ACC112 (cell line): Measurements from ENCODE around the gene SERPINB10.

ENCODE experiments used
- H2AFZ ChIP-seq: fragments of 200-600 bp; sonication (generic); one replicate; pipeline ENCODE4 v1.6.0; 2017; ENCODE audit warnings: antibody characterized with exemption, low read length; ENCODE audit not compliant: unreplicated experiment
- H3K27ac ChIP-seq: fragments of 200-600 bp; sonication (generic); 2 replicates; pipeline ENCODE4 v1.5.1; 2014; ENCODE audit warnings: low read depth, mild to moderate bottlenecking, antibody characterized with exemption, low read length, moderate library complexity
- H3K27me3 ChIP-seq: fragments of 200-600 bp; sonication (generic); 2 replicates; pipeline ENCODE4 v1.6.1; 2014; ENCODE audit warnings: mild to moderate bottlenecking, antibody characterized with exemption, low read length, moderate library complexity, mixed read lengths; ENCODE audit not compliant: insufficient read depth
- H3K36me3 ChIP-seq: fragments of 200-600 bp; sonication (generic); 2 replicates; pipeline ENCODE4 v1.6.1; 2016; ENCODE audit warnings: mild to moderate bottlenecking, antibody characterized with exemption, low read length, moderate library complexity, mixed read lengths; ENCODE audit not compliant: insufficient read depth
- H3K4me1 ChIP-seq: fragments of 200-600 bp; sonication (generic); one replicate; pipeline ENCODE4 v1.6.1; 2016; ENCODE audit warnings: low read length, mixed read lengths; ENCODE audit not compliant: insufficient read depth, unreplicated experiment, control insufficient read depth
- H3K4me3 ChIP-seq: fragments of 200-600 bp; sonication (generic); 2 replicates; pipeline ENCODE4 v1.5.1; 2014; ENCODE audit warnings: mild to moderate bottlenecking, low read depth, low read length
- H3K79me2 ChIP-seq: fragments of 200-600 bp; sonication (generic); one replicate; pipeline ENCODE4 v1.6.0; 2016; ENCODE audit warnings: low read length; ENCODE audit not compliant: control insufficient read depth, unreplicated experiment, insufficient read depth

Gene SERPINB10, protein sequence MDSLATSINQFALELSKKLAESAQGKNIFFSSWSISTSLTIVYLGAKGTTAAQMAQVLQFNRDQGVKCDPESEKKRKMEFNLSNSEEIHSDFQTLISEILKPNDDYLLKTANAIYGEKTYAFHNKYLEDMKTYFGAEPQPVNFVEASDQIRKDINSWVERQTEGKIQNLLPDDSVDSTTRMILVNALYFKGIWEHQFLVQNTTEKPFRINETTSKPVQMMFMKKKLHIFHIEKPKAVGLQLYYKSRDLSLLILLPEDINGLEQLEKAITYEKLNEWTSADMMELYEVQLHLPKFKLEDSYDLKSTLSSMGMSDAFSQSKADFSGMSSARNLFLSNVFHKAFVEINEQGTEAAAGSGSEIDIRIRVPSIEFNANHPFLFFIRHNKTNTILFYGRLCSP

DNA sequence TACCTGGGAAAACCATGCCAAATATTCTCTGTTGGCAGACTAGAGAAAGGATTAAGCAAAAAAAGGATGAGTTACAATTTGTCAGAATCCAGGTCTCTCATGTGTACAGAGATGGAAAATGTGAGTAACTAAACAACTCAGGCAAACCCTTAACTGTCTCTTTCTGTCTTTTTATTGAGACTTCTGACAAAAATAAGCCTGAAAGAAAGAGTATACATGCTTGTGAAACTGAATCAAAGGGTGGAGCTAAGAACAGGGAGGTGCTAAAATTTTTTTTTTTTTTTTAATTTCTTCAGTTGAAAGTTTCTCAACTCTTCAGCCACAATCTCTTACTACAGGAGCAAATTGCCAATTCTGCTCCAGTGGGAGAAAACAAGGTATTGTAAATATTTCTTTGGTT is at the start of gene SERPINB10:
Gene SERPINB10, plus strand, starts transcription at position 295 of the 400 bp plus-strand sequence. CDS start 7,553 bp downstream, outside the sequence.
- H3K36me3 ChIP-seq: no peaks in the 10 kb centered on the region
- no peak within 1 kb of the TSS for H3K4me3 ChIP-seq
- no peak within 1 kb of the TSS for H3K27ac ChIP-seq
- peaks cover 23% of the 10 kb centered on the region for H3K27me3 ChIP-seq
- no peaks in the 10 kb centered on the region for H3K4me1 ChIP-seq
- no peaks in the 10 kb centered on the region for H3K79me2 ChIP-seq
- no peak within 1 kb of the TSS for H2AFZ ChIP-seq

GRCh38 chr18:63858456-63858855 is 49.3 kb upstream of the SERPINB10 start:
- 0 out of 2 replicates have a peak, but pooled peaks cover 5% of the 10 kb centered on the region for H3K27me3 ChIP-seq
- no peak overlapping the region for H2AFZ ChIP-seq
- H3K4me1 ChIP-seq: no peaks in the 10 kb centered on the region
- no peaks in the 10 kb centered on the region for H3K36me3 ChIP-seq
- no peaks in the 10 kb centered on the region for H3K79me2 ChIP-seq
- H3K27ac ChIP-seq: no peak overlapping the region
- H3K4me3 ChIP-seq: no peak overlapping the region

DNA sequence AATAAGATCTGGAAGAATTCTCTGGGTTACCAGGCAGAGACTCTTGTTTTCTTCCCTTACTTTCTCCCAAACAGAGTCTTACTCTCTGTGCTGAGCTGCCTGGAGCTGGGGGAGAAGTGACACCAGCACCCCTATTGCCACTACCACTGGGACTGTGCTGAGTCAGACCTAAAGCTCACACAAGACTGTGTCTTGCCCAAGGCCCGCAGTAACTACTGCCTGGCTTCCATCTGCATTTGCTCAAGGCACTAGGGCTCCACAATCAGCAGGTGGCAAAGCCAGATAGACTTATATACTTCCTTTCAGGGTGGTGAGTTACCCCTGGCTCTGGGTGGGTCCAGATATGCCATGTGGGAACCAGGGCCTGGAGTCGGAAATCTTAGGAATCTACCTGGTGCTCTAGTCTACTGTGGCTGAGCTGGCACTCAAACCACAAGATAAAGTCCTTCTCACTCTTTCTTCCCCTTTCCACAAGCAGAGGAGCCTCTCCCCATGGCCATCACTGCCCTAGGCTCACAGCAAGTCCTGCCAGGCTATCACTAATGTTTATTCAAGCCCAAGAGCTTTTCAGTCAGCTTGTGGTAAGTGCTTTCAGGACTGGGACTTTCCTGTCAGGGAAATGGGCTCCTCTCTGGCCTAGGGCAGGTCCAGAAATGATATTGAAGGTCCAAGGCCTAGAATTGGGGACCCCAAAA is 47.8 kb upstream of the SERPINB10 start:
- Histone ChIP-seq H2AFZ (no peak overlapping the region), H3K36me3 (no peaks in the 10 kb centered on the region), H3K27ac (no peak overlapping the region), H3K27me3 (0 out of 2 replicates have a peak, but pooled peaks cover 5% of the 10 kb centered on the region), H3K4me1 (no peaks in the 10 kb centered on the region), H3K79me2 (no peaks in the 10 kb centered on the region), H3K4me3 (no peak overlapping the region)

DNA sequence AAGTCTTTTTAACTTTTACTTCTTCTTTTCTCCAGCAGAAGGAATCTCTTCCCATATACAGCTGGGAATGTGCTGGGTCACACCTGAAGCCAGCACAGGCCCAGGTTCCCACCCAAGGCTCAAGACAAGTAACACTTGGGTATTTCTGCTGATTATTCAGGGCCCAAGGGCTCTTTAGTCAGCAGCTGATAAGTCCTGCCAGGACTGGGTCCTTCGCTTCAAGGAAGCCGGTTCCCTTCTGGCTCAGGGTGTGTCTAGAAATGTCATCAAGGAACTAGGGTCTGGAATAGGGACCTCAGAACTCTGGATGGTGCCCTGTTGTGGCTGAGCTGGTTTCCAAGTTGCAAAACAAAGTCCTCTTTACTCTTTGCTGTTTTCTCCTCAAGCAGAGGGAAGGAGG is 47.2 kb upstream of the SERPINB10 start:
- H3K27me3 ChIP-seq: 0 out of 2 replicates have a peak, but pooled peaks cover 5% of the 10 kb centered on the region
- H3K4me3 ChIP-seq: no peak overlapping the region
- no peak overlapping the region for H3K27ac ChIP-seq
- no peaks in the 10 kb centered on the region for H3K4me1 ChIP-seq
- H3K79me2 ChIP-seq: no peaks in the 10 kb centered on the region
- H3K36me3 ChIP-seq: no peaks in the 10 kb centered on the region
- H2AFZ ChIP-seq: no peak overlapping the region

GRCh38 chr18:63867368-63868125 is 40.2 kb upstream of the SERPINB10 start:
- Histone ChIP-seq H3K79me2 (no peaks in the 10 kb centered on the region), H3K27me3 (0 out of 2 replicates have a peak, but pooled peaks cover under 1% of the 10 kb centered on the region), H3K27ac (no peak overlapping the region), H3K4me1 (peaks cover 2% of the 10 kb centered on the region), H2AFZ (no peak overlapping the region), H3K4me3 (no peak overlapping the region), H3K36me3 (no peaks in the 10 kb centered on the region)

GRCh38 chr18:63868546-63868945 is 39.2 kb upstream of the SERPINB10 start:
- H2AFZ ChIP-seq: no peak overlapping the region
- H3K4me1 ChIP-seq: peaks cover 2% of the 10 kb centered on the region
- no peaks in the 10 kb centered on the region for H3K27me3 ChIP-seq
- H3K4me3 ChIP-seq: no peak overlapping the region
- H3K79me2 ChIP-seq: no peaks in the 10 kb centered on the region
- H3K27ac ChIP-seq: no peak overlapping the region
- no peaks in the 10 kb centered on the region for H3K36me3 ChIP-seq

GRCh38 chr18:63869374-63869773 is 38.4 kb upstream of the SERPINB10 start:
- H2AFZ ChIP-seq: no peak overlapping the region
- H3K27ac ChIP-seq: peak overlapping the region; percentile 16; the same call in 1 of the 2 replicates

DNA sequence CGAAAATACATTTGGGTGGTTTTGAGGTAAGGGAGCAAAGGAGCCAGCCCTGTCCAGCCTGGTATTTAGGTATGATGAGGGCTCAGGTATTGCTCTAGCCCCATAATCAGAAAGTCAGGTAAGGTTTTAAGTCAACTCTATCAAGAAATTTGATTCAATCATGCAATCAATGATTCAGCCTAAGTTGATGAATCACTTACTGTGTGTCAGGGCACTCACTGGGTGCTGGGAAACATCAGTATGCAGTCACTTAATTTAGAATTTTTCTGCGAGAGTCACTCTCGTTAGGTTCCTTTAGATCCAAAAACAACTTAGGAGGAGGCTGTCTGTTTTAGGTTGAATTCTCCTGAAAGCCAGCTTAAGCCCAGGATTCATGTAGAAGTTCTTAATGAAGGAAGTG is 37.9 kb upstream of the SERPINB10 start:
- H3K4me3 ChIP-seq: no peak overlapping the region
- H3K27ac ChIP-seq: peak overlapping the region; percentile 16; the same call in 1 of the 2 replicates
- H3K79me2 ChIP-seq: no peaks in the 10 kb centered on the region
- no peaks in the 10 kb centered on the region for H3K36me3 ChIP-seq
- H3K4me1 ChIP-seq: peaks cover 2% of the 10 kb centered on the region
- H2AFZ ChIP-seq: no peak overlapping the region
- no peaks in the 10 kb centered on the region for H3K27me3 ChIP-seq

More at GRCh38 chr18:63869374-63869773, 38.4 kb upstream of the SERPINB10 start:
- Histone ChIP-seq H3K4me3 (no peak overlapping the region), H3K27me3 (no peaks in the 10 kb centered on the region), H3K79me2 (no peaks in the 10 kb centered on the region), H3K36me3 (no peaks in the 10 kb centered on the region), H3K4me1 (peaks cover 2% of the 10 kb centered on the region)

GRCh38 chr18:63871836-63872235 is 35.9 kb upstream of the SERPINB10 start:
- Histone ChIP-seq H2AFZ (no peak overlapping the region), H3K79me2 (no peaks in the 10 kb centered on the region), H3K36me3 (no peaks in the 10 kb centered on the region), H3K4me1 (peaks cover 2% of the 10 kb centered on the region), H3K4me3 (no peak overlapping the region), H3K27me3 (no peaks in the 10 kb centered on the region), H3K27ac (no peak overlapping the region)

DNA sequence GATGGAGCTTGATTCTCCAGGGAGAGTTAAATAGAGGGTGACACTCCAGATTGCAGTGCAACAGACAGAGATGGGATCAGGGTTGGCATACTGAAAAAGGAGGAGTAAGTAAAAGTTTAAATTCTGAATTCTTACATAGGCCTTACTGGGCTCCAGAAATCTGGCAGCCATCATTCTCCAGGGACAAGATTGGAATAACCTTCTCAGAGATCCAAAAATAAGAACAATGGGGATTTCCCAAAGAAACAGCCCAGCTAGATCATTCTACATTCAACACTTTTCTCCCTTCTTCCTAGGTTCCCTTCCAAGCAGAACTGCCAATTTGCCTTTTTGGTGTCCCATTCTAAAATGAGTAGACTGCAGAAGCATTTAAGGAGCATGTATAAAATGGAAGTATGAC is 35.2 kb upstream of the SERPINB10 start:
- H3K36me3 ChIP-seq: no peaks in the 10 kb centered on the region
- H3K4me3 ChIP-seq: no peak overlapping the region
- H2AFZ ChIP-seq: no peak overlapping the region
- H3K27me3 ChIP-seq: no peaks in the 10 kb centered on the region
- H3K4me1 ChIP-seq: peaks cover 2% of the 10 kb centered on the region
- H3K79me2 ChIP-seq: no peaks in the 10 kb centered on the region
- no peak overlapping the region for H3K27ac ChIP-seq
